ENCODE data around the gene POLD2. TPM values are rescaled to one million over a fixed set of nuclear protein-coding genes. Genes with fewer than 3 reads are reported as not detected.

POLD2 gene
- polyA plus RNA-seq, 1 donor from 2014 or later, result 79.5 TPM

- Histone ChIP-seq H3K4me3 (ENCODE audit: low read length) (no peak overlapping the region), H3K4me2 (ENCODE audit: low read length) (no peak overlapping the region), H3K9me2 (ENCODE audit: insufficient read depth, low read length) (no peaks in the 10 kb centered on the region), H3K27me3 (ENCODE audit: insufficient read depth, low read depth, low read length) (peaks cover 19% of the 10 kb centered on the region), H3F3A (ENCODE audit: insufficient read depth, low read length, poor library complexity, severe bottlenecking) (no peaks in the 10 kb centered on the region), H3K36me3 (ENCODE audit: insufficient read depth, low read length) (no peaks in the 10 kb centered on the region), H2AFZ (ENCODE audit: low read depth, low read length) (no peak overlapping the region), H3K9ac (ENCODE audit: low read length) (no peak overlapping the region), H3K9me3 (ENCODE audit: low read length) (no peaks in the 10 kb centered on the region), H3K27ac (ENCODE audit: low read length) (no peak overlapping the region), H4K20me1 (ENCODE audit: insufficient read depth) (no peaks in the 10 kb centered on the region), H3K79me2 (replicated peaks; ENCODE audit: insufficient read depth, low read length) (no peaks in the 10 kb centered on the region)
- TF ChIP-seq EP300 (conservative IDR thresholded peaks at IDR 0.05; ENCODE audit: poor library complexity, severe bottlenecking), result no peak
- TF ChIP-seq SMC3 (conservative IDR thresholded peaks at IDR 0.05; ENCODE audit: poor library complexity), result no peak
- TF ChIP-seq REST (IDR thresholded peaks at IDR 0.05; ENCODE audit: borderline replicate concordance), result no peak
- no peak for TF ChIP-seq CTCF (IDR thresholded peaks at IDR 0.05; ENCODE audit: poor library complexity, severe bottlenecking)
- TF ChIP-seq POLR2AphosphoS5 (IDR thresholded peaks at IDR 0.05), result no peak
- no peak for TF ChIP-seq TAF1 (IDR thresholded peaks at IDR 0.05; ENCODE audit: low read depth)
- TF ChIP-seq EZH2 (IDR thresholded peaks at IDR 0.05; ENCODE audit: borderline replicate concordance, insufficient read depth, low read length, poor library complexity, severe bottlenecking), result no peak
- TF ChIP-seq MXI1 (conservative IDR thresholded peaks at IDR 0.05; ENCODE audit: poor library complexity, severe bottlenecking), result no peak
- no peak for TF ChIP-seq RAD21 (conservative IDR thresholded peaks at IDR 0.05)
These were observed 17.5 kb downstream of the POLD2 start for GRCh38 chr7:44105832-44106231.

GRCh38 chr7:44104860-44105771 lies 18.2 kb downstream of the POLD2 start:
- H3K36me3 ChIP-seq (ENCODE audit: insufficient read depth, low read length), result no peaks in the 10 kb centered on the region
- no peaks in the 10 kb centered on the region for H3K9me2 ChIP-seq (ENCODE audit: insufficient read depth, low read length)
- peaks cover 19% of the 10 kb centered on the region for H3K27me3 ChIP-seq (ENCODE audit: insufficient read depth, low read depth, low read length)
- no peak overlapping the region for H2AFZ ChIP-seq (ENCODE audit: low read depth, low read length)
- H3K4me3 ChIP-seq (ENCODE audit: low read length), result no peak overlapping the region
- no peaks in the 10 kb centered on the region for H3F3A ChIP-seq (ENCODE audit: insufficient read depth, low read length, poor library complexity, severe bottlenecking)
- H3K79me2 ChIP-seq (replicated peaks; ENCODE audit: insufficient read depth, low read length), result no peaks in the 10 kb centered on the region
- no peaks in the 10 kb centered on the region for H4K20me1 ChIP-seq (ENCODE audit: insufficient read depth)
- H3K4me2 ChIP-seq (ENCODE audit: low read length), result no peak overlapping the region
- H3K9me3 ChIP-seq (ENCODE audit: low read length), result no peaks in the 10 kb centered on the region
- no peak overlapping the region for H3K9ac ChIP-seq (ENCODE audit: low read length)
- TF ChIP-seq TAF1 (IDR thresholded peaks at IDR 0.05; ENCODE audit: low read depth) (no peak), CTCF (IDR thresholded peaks at IDR 0.05; ENCODE audit: poor library complexity, severe bottlenecking) (no peak), EZH2 (IDR thresholded peaks at IDR 0.05; ENCODE audit: borderline replicate concordance, insufficient read depth, low read length, poor library complexity, severe bottlenecking) (no peak), SMC3 (conservative IDR thresholded peaks at IDR 0.05; ENCODE audit: poor library complexity) (no peak)
- no peak overlapping the region for H3K27ac ChIP-seq (ENCODE audit: low read length)
